ENCODE results near the gene IDH3B.
"Not testable (repeated sequence)": the region's sequence is repeated elsewhere in the genome, so short reads cannot be mapped to it uniquely, and the experiment has no call there.

The IDH3B gene

DNA sequence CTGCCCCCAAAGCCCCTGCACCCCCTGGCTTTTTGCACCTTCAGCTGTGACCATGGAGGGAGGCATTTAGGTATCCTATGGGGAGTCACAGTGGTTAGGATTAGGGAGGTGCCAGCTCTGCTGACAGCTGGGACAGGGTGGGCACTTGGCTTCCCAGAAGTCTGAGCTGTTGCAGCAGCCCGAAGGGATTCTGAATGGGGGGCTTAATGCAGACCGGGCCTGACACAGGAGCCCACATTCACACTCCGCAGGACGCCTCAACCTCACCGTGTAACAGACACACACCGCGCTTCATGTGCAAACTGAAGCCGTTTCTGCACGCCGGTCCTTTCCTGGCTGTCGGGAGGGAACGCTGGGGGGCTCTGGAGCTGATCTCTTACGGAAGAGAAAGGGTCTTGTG is 30.5 kb upstream of the IDH3B start:
- DNase-seq (ENCODE audit: low read depth): no peak

GRCh38 chr20:2694008-2694471 is 30.0 kb upstream of the IDH3B start:
- DNase-seq (ENCODE audit: low read depth): no peak

DNA sequence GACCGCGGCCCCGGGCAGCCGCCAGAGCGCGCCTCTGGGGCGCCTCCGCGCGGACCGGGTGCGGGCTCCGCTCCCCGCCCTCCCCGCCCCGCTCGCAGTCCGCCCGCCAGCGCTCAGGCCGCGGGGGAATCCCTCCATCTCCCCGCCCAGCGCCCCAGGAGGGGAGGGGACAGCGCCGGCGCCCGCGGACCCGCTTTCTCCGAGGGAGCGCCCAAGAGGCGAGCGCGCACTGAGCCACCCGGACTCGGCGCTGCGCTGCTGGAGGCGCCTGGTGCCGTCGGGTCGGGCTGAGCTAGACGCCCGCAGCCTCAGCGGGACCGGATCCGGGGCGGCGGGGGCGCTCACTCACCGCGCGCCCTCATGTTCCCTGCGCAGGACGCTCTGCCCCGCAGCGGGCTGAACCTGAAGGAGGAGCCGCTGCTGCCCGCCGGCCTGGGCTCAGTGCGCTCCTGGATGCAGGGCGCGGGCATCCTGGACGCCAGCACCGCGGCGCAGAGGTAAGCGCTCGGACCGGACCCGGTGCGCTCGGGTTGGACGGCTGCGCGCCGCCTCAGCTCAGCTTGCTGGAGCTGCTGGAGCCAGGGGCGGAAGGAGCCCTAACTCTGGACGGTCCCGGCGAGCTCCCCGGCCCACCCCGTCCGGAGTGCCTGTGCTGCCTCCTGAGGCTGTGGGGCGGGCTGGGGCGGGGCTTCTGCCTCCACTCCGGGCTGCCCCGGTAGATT is 29.4 kb upstream of the IDH3B start:
- DNase-seq (ENCODE audit: low read depth): no peak

DNA sequence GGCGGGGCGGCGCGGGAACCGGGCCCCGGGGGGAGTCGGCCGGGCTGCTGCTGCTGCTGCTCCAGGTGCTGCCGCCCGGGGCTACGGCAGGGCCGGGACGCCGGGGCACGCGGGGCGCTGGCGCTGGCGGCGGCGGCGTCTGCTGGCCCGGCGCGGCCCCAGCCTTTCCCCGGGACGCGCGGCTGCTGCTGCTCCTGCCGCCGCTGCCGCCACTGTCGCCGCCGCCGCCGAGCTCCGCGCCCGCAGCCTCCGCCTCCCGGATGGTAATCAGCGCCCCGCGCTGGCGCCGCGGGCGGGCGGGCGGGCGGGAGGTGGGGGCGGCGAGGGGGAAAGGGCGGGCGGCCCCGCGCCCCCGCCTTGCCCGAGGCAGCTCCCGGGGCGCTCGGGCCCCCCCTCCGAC is 28.9 kb upstream of the IDH3B start:
- no peak for DNase-seq (ENCODE audit: low read depth)

DNA sequence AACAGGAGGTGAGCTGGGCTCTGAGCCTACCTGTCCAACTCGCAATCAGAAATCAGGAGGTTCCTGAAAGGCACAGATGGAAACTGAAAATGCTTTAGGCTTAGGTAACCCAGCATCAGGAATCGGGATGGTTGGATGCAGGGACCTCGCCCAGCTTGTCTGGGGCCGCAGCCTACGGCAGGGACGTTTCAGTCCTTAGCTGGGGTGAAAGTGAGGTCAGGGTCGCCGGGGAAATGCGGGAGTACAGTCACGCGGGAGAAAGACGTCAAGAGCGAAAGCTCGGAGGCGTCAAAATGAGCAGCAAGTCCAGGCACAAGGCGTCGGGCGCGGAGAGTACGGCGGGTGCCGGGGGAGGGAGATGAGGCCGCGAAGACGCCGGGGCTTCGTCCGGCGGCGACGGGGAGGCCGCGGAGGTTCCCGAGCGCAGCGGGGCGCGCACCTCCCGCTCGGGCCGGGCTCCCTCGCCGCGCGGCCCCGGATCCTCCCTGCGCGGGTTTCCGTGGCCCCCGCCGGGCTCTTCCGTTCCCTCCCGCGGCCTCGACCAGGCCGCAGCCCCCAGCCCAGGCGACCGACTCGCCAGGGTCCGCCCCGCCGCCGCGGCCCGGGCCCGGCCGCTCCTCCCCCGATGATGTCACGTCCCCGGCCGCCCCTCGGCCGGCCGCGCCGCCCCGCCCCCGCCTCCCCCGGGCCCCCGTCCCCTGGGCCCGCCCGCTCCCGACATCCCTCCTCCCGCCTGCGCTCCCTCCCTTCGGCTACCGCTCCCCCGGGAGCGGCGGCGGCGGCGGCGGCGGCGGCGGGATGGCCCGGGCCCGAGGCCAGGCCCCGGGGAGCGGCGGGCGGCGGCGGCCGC is 28.2 kb upstream of the IDH3B start, which contains the start of gene EBF4:
TSS of gene EBF4 (plus strand) at position 745 of the 850 bp plus-strand sequence. CDS start 866 bp downstream, outside the sequence.
- no peak for DNase-seq (ENCODE audit: low read depth)

DNA sequence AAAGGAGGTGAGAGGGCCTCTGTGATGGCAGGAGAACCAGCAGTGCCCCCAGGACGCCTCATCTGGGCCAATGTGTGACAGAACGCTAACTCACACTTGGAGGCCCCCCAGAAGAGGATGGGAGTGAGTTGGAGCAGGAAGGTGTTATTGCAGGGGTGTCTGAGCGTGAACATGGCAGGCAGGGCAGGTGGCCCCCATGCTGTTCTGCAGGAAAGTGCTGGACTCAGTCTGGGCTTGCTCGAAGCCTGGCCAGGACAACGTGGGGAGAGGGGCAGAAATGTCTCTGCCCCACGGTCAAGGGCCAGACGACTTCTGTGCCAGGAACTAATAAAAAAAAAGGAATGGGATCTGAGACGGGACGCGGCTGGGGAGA is 27.6 kb upstream of the IDH3B start:
- DNase-seq (ENCODE audit: low read depth): no peak

GRCh38 chr20:2691127-2691526 is 27.1 kb upstream of the IDH3B start:
- no peak for DNase-seq (ENCODE audit: low read depth)

DNA sequence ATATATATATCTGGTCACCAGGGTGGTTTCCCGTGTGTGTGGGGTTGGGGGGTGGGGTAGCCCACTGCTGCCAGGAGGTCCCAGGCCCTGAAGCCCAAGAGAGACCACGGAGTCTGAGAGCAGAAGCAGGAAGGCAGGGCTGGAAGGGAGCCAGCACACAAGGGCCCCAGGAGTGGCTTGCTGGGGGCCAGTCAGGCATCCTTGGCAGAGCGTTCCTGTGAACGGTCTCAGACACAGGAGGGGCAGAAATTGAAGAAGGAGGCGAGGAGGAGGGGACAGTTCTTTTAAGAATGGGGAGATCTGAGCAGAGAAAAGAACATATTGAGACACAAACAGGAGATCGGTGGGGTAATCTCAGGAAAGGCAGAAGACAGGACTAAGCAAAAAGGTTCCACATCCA is 26.7 kb upstream of the IDH3B start:
- no peak for DNase-seq (ENCODE audit: low read depth)

- no peak for DNase-seq (ENCODE audit: low read depth)
These were observed 26.2 kb upstream of the IDH3B start for GRCh38 chr20:2690213-2690612.

DNA sequence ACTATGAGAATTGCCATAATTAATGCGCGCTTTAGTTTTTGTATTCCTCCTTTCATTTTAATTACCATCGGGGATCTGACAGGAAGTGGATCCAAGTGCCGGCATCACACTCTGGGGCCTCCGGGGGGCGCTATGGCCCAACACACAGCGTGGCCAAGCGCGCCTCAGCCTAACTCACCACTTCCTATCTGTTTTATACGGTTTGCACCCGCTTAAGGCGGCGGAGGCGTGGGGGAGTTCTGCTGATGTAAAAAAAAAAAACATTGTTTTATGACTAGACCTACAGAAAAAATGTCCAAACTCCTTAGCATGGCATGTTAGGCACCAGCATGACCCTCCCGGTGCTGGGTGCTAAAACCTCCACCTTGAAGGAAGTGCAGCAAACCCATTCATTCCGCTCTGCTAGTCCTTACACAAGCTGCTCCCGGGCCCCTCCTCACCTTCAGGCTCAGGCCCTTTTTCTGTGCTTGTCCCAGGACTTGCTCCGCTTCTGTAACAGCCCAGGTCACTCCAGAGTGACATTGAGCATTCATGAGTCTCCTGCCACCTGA is 24.1 kb upstream of the IDH3B start:
- DNase-seq (ENCODE audit: low read depth): peak; percentile 50

- DNase-seq (ENCODE audit: low read depth): no peak
These were observed 23.5 kb upstream of the IDH3B start for GRCh38 chr20:2687514-2687913.

DNA sequence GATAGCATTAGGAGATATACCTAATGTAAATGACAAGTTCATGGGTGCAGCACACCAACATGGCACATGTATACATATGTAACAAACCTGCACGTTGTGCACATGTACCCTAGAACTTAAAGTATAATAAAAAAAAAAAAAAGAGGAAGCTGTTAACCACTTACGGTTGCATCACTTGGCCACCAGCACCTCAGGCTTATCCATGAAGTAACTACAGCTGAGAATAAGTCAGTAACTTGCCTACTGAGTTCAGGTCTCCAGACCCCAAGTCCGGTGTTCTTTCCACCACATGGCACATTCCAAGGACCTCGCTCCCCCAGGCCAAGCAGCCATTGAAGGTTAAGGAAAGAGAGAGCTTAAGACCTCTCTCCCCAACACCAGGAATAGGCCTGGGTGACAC is 20.8 kb upstream of the IDH3B start:
- not testable (repeated sequence) for DNase-seq (ENCODE audit: low read depth)

GRCh38 chr20:2682040-2682439 is 18.0 kb upstream of the IDH3B start:
- DNase-seq (ENCODE audit: low read depth): not testable (repeated sequence)

DNA sequence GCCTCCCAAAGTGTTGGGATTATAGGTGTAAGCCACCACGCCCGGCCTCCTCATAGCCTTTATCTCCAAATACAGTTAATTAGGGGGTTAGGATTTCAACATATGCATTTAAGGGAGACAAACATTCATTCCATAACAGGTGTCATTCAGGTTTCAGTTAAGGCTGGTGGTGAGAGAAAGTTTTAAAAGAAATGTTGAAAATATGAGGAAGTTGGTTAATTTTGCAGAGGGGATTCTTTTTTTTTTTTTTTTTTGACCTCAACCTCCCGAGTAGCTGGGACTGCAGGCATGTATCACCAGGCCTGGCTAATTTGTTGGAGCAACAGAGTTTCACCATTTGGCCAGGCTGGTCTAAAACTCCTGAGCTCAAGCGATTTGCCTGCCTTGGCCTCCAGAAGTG is 16.0 kb upstream of the IDH3B start:
- DNase-seq (ENCODE audit: low read depth): no peak

DNA sequence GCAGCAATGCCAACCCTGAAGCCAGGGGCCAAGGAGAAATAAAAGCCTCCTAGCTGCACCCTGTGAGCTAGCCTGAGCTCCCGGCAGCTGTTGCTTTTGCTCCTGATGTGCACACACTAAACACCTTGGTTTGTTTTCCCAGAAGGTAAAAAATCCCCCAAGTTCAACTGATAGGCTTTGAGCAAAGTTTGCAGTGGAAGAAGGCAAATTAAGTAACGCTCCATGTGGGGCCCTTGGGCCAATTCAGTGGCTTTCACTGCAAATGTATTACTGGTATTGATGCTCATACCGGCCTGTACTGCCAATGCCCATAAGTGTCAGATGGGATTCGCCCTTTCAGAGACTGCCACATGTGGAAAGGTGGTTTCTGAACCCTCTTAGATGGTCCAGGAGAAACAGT is 9.4 kb upstream of the IDH3B start:
- no peak for DNase-seq (ENCODE audit: low read depth)

- no peak for DNase-seq (ENCODE audit: low read depth)
These were observed 8.4 kb upstream of the IDH3B start for GRCh38 chr20:2672446-2672845.

DNA sequence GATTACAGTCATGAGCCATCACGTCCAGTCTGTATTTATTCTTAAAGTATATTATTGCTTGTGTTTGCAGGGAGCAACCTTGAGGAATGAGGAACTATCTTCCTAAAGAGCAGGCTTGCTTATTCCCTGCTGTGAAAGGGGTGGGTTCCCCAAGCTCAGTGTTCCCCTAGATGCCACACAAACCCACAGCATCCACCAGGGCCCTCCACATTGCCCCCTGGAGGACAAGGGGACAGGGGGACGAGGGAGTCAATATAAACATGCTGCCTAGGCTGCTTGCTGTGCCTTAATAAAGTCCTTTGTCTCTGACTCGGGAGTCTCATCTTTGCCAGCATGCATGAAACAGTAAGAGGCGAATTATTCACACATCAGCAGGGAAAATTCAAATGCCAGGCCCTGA is 8.0 kb upstream of the IDH3B start:
- DNase-seq (ENCODE audit: low read depth): no peak

- no peak for DNase-seq (ENCODE audit: low read depth)
These were observed 591 bp downstream of the IDH3B start for GRCh38 chr20:2663364-2663886.

DNA sequence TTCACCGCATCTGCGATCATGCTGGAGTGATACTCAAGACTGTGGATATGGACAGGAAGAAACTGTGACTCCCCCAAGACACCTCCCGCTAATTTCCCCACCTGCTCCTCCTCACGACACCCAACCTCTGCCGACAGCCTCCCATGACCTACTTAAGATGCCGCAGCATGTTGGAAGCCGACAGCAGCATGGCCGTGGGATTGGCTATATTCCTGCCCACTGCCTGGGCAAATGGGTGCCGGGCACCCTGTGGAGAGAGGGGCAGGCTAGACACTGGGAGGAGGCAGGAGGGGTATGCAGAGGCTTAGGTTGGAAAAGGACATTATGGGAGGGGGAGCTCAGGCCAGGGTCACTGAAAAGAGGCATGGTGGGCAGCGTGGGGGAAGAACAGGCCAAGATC is 4.5 kb downstream of the IDH3B start:
- no peak for DNase-seq (ENCODE audit: low read depth)

DNA sequence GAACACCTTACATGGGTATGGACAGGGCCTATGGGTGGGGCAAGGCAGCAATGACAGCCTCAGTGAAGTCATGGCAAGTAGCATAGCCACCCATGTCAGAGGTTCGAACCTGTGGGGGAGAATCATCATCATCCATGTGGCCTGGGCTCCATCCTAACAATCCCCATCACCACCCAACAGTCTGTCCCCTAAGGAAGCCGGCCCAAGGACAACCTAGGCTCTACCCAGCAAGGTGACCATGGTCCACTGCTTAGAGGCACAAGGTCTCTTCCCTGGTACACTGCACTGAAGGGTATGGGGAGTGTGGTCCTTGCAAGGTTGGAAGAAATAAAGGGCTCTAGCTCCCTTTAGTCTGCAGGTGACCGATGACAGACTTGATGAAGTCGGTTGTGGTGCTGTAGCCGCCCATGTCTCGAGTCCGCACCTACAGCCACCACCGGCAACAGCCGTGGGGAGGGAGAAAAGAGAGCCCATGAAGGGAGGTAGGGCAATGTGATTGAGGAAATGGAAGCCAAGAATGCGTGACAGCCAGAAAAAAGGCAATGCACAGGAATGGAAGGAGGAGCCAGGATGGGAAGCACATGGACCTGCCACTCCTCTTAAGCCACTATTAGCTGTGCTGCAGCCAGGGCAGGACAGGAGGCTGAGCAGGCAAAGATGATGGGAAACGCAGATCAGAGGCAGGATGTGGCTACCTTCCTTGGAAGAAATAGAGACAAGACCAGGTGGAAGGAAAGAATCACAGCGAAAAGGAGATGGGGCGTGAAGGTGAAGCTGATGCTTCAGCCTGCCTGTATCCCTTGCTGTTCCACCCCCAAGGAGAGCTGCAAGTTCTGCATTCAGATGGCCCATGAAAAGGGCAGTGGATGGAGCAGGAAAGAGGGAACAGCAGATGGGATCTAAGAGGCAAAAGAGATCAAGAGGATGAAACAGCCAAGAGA is 5.3 kb downstream of the IDH3B start:
- no peak for DNase-seq (ENCODE audit: low read depth)

DNA sequence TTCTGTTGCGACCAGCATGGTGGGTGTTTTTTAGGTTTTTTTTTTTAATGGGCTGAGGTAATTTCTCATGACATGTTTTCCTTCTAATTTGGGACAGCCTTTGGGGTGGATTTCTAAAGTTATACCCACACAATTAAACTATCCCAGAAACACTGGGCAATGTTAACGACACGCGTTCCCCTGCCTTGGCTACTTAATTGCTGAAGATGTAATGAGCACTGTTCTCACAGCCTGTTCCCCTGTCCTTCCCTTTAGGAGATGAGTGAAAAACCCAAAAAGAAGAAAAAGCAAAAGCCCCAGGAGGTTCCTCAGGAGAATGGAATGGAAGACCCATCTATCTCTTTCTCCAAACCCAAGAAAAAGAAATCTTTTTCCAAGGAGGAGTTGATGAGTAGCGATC is 6.3 kb downstream of the IDH3B start:
- no peak for DNase-seq (ENCODE audit: low read depth)

GRCh38 chr20:2657241-2657640 is 6.8 kb downstream of the IDH3B start:
- no peak for DNase-seq (ENCODE audit: low read depth)
